Posterior cingulate gyrus (tissue), 11 donors: ENCODE measurements around the gene FASTK.

Source experiments
- DNase-seq, 10 donors: peaks; one replicate each; pipeline versions ENCODE4 v3.0.0 to v3.0.0-alpha.2; 2020 to 2021; ENCODE audit warnings: mixed read lengths in 3 of 10
- intact Hi-C: fragments of 100-400 bp; cut with DNase I; formaldehyde crosslinking; loops from one replicate; pipeline ENCODE4 v1.15.1; 2023

FASTK gene

GRCh38 chr7:151120896-151121295, 40.3 kb upstream of the FASTK start:
- DNase-seq: peak in 4 of 10 donors; percentile 48 to 82 (median 52)
- intact Hi-C loops: loop anchor here (5.0 to 10.0 kb wide), 3 partner anchors 39 to 184 kb away; partner anchors contain the start of genes FASTK, SMARCD3 and TMUB1

- intact Hi-C loops: loop anchor here (5.0 to 10.0 kb wide), 3 partner anchors 38 to 185 kb away; partner anchors contain the start of genes FASTK, SMARCD3 and TMUB1
- DNase-seq: peak in 8 of 10 donors; percentile 71 to 97 (median 85)
Measured at GRCh38 chr7:151119902-151120301, 39.3 kb upstream of the FASTK start.

- intact Hi-C loops: no loop called here
Measured at GRCh38 chr7:151119055-151119415, 38.4 kb upstream of the FASTK start.

GRCh38 chr7:151118108-151119054, 37.8 kb upstream of the FASTK start:
- intact Hi-C loops: no loop called here
- DNase-seq: peak in 1 of 10 donors; percentile 74

More at GRCh38 chr7:151119055-151119415, 38.4 kb upstream of the FASTK start:
- DNase-seq: no peak

GRCh38 chr7:151117565-151117964, 37.0 kb upstream of the FASTK start:
- intact Hi-C loops: no loop called here
- no peak for DNase-seq

- intact Hi-C loops: no loop called here
- no peak for DNase-seq
Measured at GRCh38 chr7:151116603-151117440, 36.2 kb upstream of the FASTK start.

- intact Hi-C loops: no loop called here
- DNase-seq: peak in 1 of 10 donors; percentile 75
Measured at GRCh38 chr7:151115836-151116418, 35.3 kb upstream of the FASTK start.

- intact Hi-C loops: no loop called here
- DNase-seq: peak in 1 of 10 donors; percentile 81
Measured at GRCh38 chr7:151115121-151115835, 34.7 kb upstream of the FASTK start.

- peak in 1 of 10 donors; percentile 78 for DNase-seq
- intact Hi-C loops: loop anchor here (5.0 kb wide), 1 partner anchor 37 kb away; no protein-coding TSS in a partner anchor
Measured at GRCh38 chr7:151114151-151115090, 33.8 kb upstream of the FASTK start.

- intact Hi-C loops: loop anchor here (5.0 kb wide), 1 partner anchor 36 kb away; no protein-coding TSS in a partner anchor
- DNase-seq: peak in 1 of 10 donors; percentile 49
Measured at GRCh38 chr7:151113344-151114150, 32.9 kb upstream of the FASTK start.

GRCh38 chr7:151110941-151111645, 30.5 kb upstream of the FASTK start:
- intact Hi-C loops: loop anchor here (1.0 to 5.0 kb wide), 2 partner anchors 34 to 98 kb away; no protein-coding TSS in a partner anchor

GRCh38 chr7:151110236-151110940, 29.8 kb upstream of the FASTK start:
- DNase-seq: no peak
- intact Hi-C loops: loop anchor here (5.0 kb wide), 1 partner anchor 33 kb away; no protein-coding TSS in a partner anchor

More at GRCh38 chr7:151110941-151111645, 30.5 kb upstream of the FASTK start:
- peak; percentile 60 to 97 (median 84) for DNase-seq

GRCh38 chr7:151109094-151110048, 28.8 kb upstream of the FASTK start:
- intact Hi-C loops: loop anchor here (5.0 kb wide), 1 partner anchor 32 kb away; no protein-coding TSS in a partner anchor
- DNase-seq: no peak

- intact Hi-C loops: no loop called here
- no peak for DNase-seq
Measured at GRCh38 chr7:151107882-151108281, 27.3 kb upstream of the FASTK start.
